WERI-Rb-1 (cell line): ENCODE measurements around the gene TMEM243.

Experiments used
- DNase-seq: peaks from one replicate; pipeline ENCODE4 v3.0.0-alpha.2; 2020
- H3K27ac ChIP-seq: fragments of 250-450 bp; sonication (Bioruptor Pico); 2 replicates; pipeline ENCODE4 v1.5.1; 2020; ENCODE audit warnings: mild to moderate bottlenecking, moderate library complexity
- H3K27me3 ChIP-seq: fragments of 250-450 bp; sonication (Bioruptor Pico); 2 replicates; pipeline ENCODE4 v1.5.1; 2021; ENCODE audit warnings: mild to moderate bottlenecking, low read depth, moderate library complexity; ENCODE audit not compliant: insufficient read depth, severe bottlenecking
- H3K36me3 ChIP-seq: fragments of 250-450 bp; sonication (Bioruptor Pico); 2 replicates; pipeline ENCODE4 v1.5.1; 2020; ENCODE audit warnings: mild to moderate bottlenecking, moderate library complexity
- H3K4me3 ChIP-seq: 2 replicates; pipeline ENCODE4 v1.5.1; 2011; ENCODE audit warnings: low read depth, mild to moderate bottlenecking, control low read depth, low read length
- H3K9me3 ChIP-seq: fragments of 250-450 bp; sonication (Bioruptor Pico); 2 replicates; pipeline ENCODE4 v1.5.1; 2021; ENCODE audit warnings: mild to moderate bottlenecking, moderate library complexity; ENCODE audit not compliant: severe bottlenecking
- TF ChIP-seq, protein P1 (sequence below): IDR thresholded peaks from 2 replicates; pipeline ENCODE4 v1.5.1; 2011; ENCODE audit warnings: low read depth, mild to moderate bottlenecking, control low read depth, inconsistent platforms, low read length

The TMEM243 gene

DNA sequence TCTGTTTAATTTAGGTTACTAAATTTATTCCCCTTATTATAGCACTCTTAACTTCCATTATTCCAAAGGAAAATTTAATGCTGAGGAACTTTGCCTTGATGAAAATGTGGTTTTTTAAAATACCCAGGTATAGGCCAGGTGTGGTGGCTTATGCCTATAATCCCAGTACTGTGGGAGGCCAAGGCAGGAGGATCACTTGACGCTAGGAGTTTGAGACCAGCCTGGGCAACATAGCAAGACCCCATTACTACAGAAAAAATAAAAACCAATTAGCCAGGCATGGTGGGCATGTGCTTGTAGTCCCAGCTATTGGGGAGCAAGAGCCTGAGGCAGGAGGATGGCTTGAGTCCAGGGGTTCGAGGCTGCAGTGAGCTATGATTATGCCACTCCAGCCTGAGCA is 32.4 kb downstream of the TMEM243 start:
- no peaks in the 10 kb centered on the region for H3K27me3 ChIP-seq
- peaks cover 92% of the 10 kb centered on the region for H3K36me3 ChIP-seq
- H3K9me3 ChIP-seq = no peaks in the 10 kb centered on the region
- H3K27ac ChIP-seq = no peak overlapping the region
- TF ChIP-seq, protein P1, sequence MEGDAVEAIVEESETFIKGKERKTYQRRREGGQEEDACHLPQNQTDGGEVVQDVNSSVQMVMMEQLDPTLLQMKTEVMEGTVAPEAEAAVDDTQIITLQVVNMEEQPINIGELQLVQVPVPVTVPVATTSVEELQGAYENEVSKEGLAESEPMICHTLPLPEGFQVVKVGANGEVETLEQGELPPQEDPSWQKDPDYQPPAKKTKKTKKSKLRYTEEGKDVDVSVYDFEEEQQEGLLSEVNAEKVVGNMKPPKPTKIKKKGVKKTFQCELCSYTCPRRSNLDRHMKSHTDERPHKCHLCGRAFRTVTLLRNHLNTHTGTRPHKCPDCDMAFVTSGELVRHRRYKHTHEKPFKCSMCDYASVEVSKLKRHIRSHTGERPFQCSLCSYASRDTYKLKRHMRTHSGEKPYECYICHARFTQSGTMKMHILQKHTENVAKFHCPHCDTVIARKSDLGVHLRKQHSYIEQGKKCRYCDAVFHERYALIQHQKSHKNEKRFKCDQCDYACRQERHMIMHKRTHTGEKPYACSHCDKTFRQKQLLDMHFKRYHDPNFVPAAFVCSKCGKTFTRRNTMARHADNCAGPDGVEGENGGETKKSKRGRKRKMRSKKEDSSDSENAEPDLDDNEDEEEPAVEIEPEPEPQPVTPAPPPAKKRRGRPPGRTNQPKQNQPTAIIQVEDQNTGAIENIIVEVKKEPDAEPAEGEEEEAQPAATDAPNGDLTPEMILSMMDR = no peak
- H3K4me3 ChIP-seq = no peak overlapping the region
- DNase-seq = no peak

DNA sequence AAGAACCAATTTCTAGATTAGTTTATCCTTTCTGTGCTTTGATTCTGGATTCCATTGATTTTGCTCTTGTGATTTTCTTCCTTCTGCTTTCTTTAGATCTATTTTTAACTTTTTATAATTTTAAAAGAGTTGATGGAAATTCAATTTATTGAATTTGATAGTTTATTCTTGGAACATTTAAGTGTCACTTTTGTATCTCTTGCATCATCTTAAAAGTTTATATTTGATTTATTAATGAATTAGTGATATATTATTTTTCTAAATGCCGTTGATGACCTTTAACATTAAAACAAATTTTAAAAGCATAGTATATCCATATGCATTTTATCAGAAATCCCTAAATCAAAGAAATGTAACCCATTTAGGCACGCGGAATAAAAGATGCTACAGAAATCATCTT is 40.4 kb downstream of the TMEM243 start:
- no peaks in the 10 kb centered on the region for H3K27me3 ChIP-seq
- no peaks in the 10 kb centered on the region for H3K9me3 ChIP-seq
- TF ChIP-seq, protein P1 = no peak
- H3K27ac ChIP-seq = no peak overlapping the region
- DNase-seq = no peak
- peaks cover 47% of the 10 kb centered on the region for H3K36me3 ChIP-seq
- no peak overlapping the region for H3K4me3 ChIP-seq

DNA sequence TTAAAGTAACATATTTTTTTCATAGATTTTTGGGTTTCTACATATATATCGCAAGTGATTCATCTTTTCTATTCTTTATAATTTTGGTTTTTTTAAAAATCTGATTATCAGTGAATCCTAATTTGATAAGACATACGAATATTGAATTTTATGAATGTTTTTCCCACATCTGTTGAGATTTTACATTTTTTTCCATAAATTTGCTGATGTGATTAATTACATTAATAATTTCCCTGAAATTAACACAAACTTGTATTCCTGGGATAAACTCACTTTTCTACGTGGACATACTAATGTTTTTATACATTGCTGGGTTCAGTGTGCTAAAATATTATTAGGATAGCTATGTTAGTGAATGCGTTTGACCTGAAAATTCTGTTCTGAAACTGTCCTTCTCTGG is 41.2 kb downstream of the TMEM243 start:
- Histone ChIP-seq H3K4me3 (no peak overlapping the region), H3K36me3 (peaks cover 44% of the 10 kb centered on the region), H3K27ac (no peak overlapping the region), H3K27me3 (no peaks in the 10 kb centered on the region), H3K9me3 (no peaks in the 10 kb centered on the region)
- no peak for DNase-seq
- TF ChIP-seq, protein P1 = no peak

DNA sequence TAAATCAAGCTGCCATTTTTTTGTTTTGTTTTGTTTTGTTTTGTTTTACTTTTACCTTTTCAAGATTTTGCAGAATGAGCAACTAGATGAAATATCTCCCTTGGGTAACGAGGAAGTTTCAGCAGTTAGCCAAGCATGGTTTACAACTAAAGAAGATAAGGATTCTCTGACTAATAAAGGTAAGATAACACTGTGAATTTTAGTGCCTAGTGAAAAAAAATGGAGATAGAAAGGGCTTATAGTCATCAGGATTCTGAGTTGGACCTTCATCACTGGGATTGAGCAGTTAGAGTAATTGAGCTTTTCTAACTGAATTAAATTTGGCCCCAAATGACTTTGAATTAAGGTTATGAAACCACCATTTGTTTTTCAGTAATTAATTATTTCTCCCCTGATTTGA is 46.1 kb downstream of the TMEM243 start:
- H3K27me3 ChIP-seq = no peaks in the 10 kb centered on the region
- H3K9me3 ChIP-seq = no peaks in the 10 kb centered on the region
- H3K27ac ChIP-seq = no peak overlapping the region
- no peak for DNase-seq
- H3K36me3 ChIP-seq = peaks cover 56% of the 10 kb centered on the region
- TF ChIP-seq, protein P1 = no peak
- no peak overlapping the region for H3K4me3 ChIP-seq

DNA sequence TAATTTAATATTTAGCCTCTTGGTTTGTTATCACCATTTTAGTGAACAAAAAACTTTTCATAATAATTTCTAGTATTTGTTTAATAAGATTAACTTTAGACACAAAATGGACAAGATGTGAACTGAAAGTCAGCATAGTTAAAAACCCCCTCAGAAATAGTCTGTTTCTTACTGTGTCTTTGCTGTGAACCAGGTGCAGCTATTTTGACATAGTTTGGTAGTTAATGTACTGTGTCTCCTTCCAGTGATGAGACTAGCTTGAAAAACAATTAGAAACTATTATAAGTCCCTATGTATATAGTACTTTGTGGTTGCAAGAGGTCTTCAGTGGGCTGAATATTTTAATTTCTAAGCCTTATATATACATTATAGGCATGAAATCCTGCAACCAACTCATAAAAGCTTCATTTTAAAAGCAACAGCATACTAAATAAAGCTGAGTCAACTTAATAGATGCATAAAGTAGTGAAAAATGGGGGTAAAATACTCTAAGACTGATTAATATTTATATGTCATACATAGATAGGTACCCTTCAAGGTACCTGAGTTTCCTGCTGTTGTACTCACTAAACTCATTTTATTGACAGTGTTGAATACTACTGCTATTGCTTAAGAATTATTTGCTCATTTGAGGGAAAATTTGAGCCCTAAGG is 48.1 kb downstream of the TMEM243 start:
- Histone ChIP-seq H3K4me3 (no peak overlapping the region), H3K9me3 (no peaks in the 10 kb centered on the region), H3K27ac (no peak overlapping the region), H3K27me3 (no peaks in the 10 kb centered on the region), H3K36me3 (peaks cover 74% of the 10 kb centered on the region)
- no peak for DNase-seq
- TF ChIP-seq, protein P1 = no peak

DNA sequence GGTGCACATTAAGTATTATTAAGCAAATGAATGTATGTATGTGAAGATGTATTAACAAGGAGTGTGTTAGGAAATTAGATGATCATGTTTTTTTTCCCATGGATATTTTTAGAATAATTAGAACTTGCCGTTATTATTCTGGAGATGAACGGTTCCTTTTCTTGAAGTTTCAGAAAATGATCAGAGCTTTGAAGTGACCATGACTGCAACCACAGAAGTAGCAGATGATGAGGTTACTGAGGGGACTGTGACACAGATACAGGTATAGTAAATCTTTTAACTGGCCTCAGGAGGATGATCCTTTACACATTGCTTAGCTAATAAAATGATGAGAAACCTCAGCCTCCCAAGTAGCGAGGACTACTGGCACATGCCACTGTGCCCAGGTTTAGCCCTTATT is 48.7 kb downstream of the TMEM243 start:
- TF ChIP-seq, protein P1 = no peak
- no peak overlapping the region for H3K27ac ChIP-seq
- no peak overlapping the region for H3K4me3 ChIP-seq
- H3K9me3 ChIP-seq = no peaks in the 10 kb centered on the region
- no peaks in the 10 kb centered on the region for H3K27me3 ChIP-seq
- no peak for DNase-seq
- H3K36me3 ChIP-seq = peaks cover 80% of the 10 kb centered on the region
